Hippocampal formation (tissue), 2 donors: ENCODE measurements around the gene STAG3.
A peak's percentile ranks its signal among the peaks of the same experiment; 100 is the strongest.
"Not testable (repeated sequence)": the region's sequence is repeated elsewhere in the genome, so short reads cannot be mapped to it uniquely, and the experiment has no call there.

ENCODE experiments used
- DNase-seq, 2 donors: peaks; one replicate each; lab custom pipeline; 2025; lab: John Stamatoyannopoulos, UW

STAG3 gene

DNA sequence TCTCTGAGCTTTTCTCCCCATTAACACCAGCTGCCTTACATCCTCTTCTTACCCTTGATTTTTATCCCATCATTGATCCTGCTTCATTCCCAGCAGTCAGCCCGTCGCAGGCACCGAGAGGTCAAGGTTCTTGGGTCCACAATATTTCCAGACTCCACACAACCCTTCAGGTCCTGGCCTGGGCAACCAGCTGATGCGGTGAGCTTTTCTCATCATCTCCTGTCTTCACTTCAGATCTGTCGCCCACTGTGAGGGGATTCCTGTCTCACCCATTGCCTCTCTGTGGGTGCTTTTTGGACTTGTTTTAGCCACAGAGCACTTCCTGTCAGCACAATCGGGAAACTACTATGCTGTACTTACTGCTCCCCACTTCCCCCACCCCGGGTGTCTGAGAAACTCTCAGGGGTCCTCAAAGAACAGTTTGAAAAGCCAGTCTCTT is 33.6 kb downstream of the STAG3 start:
- DNase-seq, result no peak

DNA sequence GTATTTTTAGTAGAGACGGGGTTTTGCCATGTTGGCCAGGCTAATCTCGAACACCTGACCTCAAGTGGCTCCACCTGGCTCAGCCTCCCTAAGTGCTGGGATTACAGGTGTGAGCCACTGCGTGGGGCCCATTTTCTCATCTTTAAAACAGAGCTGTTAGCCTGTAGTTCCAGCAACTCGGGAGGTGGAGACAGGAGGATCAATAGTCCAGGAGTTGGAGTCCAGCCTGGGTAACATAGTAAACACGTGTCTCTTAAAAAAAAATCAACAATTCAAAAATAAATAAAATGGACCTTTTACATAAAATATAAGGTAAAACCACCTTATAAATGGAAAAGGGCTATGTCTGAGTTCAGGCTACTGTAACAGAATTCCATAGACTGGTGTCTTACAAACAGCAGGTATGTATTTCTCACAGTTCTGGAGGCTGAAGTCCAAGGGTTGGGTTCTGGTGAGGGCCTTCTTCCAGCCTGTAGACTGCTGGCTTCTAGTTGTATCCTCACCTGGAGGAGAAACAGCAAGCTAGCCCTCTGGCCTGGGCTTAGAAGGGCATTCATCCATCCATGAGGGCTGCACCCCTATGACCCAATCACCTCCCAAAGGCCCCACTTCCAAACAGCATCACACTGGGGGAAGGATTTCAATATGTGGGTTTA is 35.0 kb downstream of the STAG3 start:
- DNase-seq, result no peak

DNA sequence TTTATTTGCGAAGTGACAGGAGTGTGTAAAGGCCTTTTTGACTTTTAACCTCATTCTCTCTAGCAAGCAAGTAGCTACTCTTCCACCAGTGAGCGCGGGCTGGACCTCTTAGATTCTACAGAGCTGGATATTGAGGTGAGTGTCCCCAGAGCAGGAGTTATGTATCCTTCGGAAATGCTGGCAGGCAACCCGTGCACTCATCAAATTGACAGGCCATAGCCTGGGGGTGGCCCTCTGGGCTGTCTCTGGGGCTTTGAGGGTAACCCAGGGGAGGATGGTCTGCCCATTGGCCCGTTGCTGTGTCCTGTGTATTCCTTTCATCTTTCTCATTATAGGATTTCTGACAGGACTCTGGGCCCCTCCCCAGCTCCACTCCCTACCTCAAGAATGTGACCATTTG is 36.0 kb downstream of the STAG3 start:
- no peak for DNase-seq

DNA sequence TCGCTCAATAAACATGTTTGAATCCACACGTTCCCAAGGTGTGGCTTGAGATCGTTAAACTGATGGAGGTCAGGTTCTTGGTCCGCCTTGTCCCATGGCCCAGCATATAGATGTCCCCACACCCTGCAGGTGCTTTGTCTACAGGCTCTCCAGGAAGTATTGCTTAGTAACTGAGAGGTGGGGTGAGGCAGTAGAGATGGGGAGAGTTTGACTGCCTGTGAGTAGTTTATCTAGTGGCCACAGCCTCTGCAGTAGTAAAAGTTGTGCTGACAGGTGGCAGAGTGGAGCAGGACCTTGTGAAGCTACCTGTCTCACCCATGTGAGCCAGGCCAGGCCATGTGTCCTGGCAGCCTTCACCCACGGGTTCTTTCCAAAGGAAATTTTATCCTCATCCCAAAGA is 36.6 kb downstream of the STAG3 start:
- not testable (repeated sequence) for DNase-seq

DNA sequence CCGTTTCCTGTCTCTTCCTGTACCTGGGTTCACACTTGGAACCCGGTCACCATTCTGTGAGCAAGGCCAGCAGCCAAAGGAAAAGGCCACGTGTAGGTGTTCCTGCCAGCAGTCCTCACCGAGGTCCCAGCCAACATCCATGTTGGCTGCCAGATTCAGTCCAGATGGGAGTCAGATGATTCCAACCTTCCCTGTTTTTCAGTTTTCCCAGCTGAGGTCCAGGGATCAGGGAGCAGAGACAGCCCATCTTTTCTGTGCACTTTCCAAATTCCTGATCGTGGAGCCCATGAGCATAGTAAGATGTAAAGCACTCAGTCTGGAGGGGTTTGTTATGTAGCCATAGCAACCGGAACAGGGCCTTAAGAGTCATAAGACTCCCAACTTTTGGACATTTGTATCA is 38.2 kb downstream of the STAG3 start:
- no peak for DNase-seq

DNA sequence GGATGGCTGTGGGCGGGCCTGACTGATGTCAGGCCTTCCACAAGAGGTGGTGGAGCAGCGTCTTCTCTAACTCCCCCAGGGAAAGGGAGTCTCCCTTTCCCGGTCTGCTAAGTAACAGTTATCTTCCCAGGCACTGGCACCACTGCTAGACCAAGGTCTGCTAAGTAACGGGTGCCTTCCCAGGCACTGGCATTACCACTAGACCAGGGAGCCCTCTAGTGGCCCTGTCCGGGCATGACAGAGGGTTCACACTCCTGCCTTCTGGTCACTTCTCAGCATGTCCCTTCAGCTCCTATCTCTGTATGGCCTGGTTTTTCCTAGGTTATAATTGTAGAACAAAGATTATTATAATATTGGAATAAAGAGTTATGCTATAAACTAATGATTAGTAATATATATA is 40.2 kb downstream of the STAG3 start:
- peak; percentile 36 to 80 for DNase-seq

DNA sequence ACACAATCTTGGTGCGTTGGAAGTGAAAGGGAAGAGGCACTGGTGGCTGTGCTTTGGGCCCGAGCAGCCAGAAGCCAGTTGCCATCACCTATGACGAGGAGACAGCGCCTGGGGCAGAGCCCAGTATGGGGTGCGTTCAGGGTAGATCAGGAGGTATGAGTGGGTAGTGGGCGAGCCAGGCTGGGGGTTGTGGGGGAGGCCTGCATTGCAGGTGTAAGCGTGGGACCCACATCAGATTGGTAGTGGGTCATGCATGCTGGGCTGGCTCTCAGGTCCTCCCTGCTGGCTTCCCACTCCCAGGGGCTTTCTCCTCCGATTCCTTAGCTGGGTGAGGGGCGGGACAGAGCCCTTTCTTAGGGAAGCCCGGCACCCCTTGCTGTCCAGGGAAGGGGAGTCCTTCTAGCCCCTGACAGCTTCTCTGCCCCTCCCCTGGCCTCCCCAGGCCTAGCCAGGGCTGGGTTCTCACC is 41.6 kb downstream of the STAG3 start:
- no peak for DNase-seq

DNA sequence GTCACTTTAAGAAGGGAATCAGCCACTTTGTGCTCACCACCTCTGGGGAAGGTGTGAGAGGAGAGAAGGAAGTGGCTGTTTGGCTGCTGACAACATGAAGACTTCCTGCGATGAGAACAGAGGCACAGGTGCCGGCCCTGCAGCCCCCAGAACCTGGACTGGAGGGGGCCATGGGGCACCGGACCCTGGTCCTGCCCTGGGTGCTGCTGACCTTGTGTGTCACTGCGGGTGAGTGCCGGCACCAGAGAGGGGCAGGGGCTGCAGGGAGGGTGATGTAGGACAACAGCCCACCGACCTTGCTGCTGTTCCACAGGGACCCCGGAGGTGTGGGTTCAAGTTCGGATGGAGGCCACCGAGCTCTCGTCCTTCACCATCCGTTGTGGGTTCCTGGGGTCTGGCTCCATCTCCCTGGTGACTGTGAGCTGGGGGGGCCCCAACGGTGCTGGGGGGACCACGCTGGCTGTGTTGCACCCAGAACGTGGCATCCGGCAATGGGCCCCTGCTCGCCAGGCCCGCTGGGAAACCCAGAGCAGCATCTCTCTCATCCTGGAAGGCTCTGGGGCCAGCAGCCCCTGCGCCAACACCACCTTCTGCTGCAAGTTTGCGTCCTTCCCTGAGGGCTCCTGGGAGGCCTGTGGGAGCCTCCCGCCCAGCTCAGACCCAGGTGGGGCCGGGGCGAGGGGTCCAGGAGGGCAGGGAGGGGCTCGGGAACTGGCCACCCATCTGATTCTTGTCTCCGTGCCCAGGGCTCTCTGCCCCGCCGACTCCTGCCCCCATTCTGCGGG is 42.3 kb downstream of the STAG3 start, which contains the start of gene PVRIG:
PVRIG (plus strand) TSS at position 149 of the 785 bp plus-strand sequence; CDS start at position 171, 22 bp downstream.
- DNase-seq, result not testable (repeated sequence)

DNA sequence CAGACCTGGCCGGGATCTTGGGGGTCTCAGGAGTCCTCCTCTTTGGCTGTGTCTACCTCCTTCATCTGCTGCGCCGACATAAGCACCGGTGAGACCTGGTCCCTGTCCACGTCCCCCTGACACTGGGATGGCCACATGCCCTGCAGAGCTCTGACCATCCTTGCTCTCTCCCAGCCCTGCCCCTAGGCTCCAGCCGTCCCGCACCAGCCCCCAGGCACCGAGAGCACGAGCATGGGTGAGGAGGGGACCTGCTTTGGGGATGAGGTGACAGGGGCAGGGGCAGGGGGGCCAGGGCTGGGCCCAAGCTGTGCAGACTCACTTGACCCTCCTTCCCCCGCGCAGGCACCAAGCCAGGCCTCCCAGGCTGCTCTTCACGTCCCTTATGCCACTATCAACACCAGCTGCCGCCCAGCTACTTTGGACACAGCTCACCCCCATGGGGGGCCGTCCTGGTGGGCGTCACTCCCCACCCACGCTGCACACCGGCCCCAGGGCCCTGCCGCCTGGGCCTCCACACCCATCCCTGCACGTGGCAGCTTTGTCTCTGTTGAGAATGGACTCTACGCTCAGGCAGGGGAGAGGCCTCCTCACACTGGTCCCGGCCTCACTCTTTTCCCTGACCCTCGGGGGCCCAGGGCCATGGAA is 43.0 kb downstream of the STAG3 start:
- no peak for DNase-seq

DNA sequence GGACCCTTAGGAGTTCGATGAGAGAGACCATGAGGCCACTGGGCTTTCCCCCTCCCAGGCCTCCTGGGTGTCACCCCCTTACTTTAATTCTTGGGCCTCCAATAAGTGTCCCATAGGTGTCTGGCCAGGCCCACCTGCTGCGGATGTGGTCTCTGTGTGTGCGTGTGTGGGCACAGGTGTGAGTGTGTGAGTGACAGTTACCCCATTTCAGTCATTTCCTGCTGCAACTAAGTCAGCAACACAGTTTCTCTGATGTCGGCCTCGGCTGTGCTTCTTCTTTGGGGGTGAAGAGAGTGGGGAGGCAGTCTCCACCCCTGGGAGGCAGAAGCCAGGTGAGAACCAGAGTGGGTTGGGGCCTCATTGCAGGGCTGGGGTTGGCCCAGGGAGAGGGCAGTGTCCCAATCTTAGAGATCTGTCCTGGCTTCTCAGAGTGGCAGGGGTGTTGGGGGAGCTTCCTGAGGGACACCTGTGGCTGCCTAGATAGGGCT is 43.6 kb downstream of the STAG3 start:
- no peak for DNase-seq

DNA sequence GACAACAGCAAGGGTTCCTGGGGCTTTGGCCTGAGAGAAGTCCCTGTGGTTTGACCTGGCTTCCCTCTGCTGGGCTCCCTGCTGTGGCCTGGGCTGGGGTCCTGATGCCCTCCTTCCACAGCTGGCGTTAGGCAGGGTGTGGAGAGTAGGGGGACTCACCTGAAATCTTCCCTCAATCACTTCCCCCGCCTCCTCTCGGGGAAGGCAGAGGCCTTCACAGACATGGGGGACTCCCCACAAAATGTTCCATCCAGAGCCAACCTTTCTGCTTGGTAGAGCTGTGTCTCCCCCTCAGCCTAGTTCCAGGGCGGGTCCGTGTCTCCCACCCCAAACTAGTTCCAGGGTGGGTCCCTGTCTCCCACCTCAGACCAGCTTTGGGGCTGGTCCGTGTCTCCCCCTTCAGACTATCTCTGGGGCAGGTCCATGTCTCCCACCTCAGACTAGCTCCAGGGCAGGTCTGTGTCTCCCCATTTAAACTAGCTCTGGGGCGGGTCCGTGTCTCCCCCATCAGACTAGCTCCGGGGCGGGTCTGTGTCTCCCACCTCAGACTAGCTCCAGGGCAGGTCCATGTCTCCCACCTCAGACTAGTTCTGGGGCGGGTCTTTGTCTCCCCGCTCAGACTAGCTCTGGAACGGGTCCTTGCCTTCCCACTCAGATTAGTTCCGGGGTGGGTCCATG is 44.2 kb downstream of the STAG3 start:
- DNase-seq, result no peak

DNA sequence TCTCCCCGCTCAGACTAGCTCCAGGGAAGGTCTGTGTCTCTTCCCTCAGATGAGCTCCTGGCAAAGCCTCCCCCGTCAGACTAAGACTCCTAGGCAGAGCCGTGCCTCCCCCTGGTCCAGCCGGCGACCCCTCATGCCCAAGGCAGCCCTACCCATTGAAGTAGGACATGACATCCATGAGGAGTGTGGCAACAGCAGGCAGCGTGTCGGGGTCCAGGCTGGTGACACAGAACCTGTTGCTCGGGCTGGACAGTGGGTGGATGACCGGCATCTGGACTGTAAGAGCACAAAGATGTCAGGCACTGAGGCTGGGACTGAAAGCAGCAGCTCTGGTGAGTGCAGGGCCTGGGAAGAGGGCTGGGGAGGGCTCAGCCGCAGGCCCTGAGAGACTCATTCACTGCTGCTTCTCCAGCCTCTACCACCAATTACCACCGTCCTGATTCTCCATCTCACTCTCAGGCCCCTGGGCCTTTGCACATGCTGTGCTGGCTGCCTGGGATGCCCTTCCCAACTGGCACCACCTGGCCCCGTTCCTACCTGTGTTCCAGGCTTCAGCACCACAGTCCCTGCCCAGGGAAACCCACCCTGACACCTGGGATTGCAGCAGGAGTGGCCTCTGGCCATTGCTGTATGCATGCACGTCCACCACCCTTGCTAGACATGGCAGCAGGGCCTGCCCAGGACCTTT is 44.9 kb downstream of the STAG3 start:
- no peak for DNase-seq

DNA sequence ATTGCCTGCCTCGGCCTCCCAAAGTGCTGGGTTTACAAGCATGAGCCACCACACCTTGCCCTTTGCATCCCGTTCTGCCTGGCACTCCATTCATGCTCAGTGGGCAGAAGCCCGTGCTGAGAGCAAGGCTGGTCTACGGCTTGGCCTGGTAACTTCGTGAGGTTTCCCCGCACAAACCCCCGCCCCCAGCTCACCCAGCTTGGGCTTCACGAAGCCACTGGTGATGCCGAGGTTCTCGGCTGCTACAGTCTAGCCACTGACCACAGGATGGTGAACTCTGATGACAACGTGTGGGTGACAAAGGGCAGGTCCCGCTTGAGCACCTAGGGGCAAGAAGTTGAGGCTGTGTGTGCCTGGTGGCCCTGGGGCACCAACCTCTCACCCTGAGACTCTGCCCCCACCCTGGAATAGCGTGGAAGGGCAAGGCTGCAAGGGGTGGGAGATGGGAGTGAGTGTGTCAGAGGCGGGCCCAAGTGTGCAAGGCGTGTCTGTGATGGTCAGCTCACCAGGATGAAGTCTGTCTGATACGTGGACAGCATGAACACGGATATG is 45.7 kb downstream of the STAG3 start:
- not testable (repeated sequence) for DNase-seq

DNA sequence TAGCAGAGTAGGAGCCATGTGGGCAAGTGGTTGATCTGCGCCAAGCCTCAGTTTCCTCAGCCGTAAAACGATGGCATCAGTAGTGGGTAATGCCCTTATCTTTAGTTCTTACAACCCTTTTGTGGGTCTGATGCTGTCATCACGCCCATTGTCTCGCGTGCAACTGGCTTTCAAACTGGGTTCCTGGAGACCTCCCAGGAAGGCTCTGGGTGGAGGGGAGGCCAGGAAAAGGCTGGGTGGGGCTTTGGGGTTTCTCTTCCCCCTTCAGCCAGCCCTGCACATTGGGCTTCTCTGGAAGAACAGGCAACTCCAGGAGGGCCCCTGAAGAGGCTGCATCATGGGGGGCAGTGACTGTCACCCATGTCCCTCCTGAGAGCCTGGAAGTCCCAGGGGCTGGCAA is 47.2 kb downstream of the STAG3 start:
- DNase-seq, result not testable (repeated sequence)

DNA sequence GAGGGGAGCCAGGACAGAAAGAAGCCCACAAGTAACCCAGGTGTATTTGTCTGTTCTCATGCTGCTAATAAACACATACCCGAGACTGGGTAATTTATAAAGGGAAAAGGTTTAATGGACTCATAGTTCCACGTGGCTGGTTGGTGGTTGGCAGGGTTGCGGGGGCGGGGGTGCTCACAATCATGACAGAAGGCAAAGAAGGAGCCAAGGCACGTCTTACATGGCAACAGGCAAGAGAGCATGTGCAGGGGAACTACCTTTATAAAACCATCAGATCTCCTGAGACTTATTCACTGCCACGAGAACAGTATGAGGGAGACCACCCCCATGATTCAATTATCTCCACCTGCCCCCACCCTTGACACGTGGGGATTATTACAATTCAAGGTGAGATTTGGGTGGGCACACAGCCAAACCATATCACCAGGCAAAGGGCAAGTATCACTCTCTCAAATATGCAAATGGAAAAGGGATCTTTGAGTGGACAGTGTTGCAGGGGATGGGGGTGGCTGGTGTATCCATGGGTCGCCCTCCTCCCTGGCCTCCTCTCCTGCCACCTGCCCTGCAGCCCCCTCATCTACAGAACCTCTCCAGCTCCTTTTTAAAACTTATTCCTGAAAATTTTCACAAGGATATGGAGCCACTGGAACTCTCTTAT is 57.1 kb downstream of the STAG3 start:
- DNase-seq, result not testable (repeated sequence)

DNA sequence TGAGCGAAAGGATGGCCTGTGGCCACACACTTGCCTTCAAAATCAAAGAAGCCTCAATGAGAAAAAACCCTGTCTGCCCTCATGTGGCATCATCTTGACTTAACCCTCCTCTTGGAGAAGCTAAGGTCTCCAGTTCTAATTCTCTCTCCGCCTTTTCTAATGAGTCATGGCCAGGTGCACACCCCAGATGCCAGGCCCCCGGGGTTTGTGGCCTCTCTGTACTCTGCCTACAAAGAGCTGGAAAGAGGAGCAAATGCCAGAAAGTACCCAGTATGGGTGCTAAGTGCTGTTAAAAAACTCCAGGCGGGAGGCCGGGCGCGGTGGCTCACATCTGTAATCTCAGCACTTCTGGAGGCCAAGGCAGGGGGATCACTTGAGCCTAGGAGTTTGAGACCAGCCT is 62.3 kb downstream of the STAG3 start:
- DNase-seq, result not testable (repeated sequence)

DNA sequence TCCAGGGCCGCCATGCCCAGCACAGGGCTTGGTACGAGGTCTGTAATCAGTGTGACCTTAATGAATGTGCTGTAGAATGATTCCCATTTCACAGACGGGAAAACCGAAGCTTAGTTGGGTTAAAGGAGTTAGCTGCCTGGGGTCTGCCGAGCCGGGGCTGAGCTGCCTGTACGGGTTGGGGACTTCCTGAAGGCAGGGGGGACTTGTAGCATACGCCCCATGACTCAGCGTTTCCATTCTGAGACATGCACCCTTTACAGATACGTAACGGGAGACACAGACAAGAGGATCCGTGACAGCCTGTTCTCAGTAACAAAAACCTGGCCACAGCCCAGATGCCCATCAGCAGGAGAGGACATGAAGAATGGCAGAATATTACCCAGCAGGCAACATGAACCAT is 65.7 kb downstream of the STAG3 start:
- peak in 1 of 2 donors; percentile 13 for DNase-seq

DNA sequence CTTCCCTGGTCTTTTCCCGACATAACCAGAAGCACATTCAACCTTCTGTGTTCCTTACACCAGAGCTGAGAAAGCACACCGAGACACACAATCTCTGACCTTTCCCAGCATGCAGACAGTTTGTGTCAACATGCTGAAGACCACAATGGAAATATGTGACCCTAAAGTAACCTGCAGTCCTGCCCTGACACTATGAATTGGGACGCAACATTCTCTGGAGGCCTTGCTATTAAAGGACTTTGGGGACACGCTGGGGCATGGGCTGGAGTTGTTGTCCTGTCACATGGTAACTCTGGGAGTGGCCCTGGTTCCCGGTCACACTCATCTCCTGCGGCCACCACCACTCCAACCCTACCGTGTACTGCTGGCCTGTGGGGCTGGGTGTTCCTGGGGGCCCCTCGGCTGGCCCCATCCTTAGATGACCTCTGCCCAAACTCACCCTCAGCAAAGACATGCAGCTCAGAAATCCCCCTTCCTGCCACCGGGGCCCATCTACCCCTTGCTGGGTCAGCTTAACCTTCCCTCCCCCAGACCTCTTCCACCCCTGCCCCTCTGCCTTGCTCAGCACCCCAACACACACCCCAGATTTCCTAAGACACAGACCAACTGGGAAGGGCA is 67.4 kb downstream of the STAG3 start:
- DNase-seq, result not testable (repeated sequence)

DNA sequence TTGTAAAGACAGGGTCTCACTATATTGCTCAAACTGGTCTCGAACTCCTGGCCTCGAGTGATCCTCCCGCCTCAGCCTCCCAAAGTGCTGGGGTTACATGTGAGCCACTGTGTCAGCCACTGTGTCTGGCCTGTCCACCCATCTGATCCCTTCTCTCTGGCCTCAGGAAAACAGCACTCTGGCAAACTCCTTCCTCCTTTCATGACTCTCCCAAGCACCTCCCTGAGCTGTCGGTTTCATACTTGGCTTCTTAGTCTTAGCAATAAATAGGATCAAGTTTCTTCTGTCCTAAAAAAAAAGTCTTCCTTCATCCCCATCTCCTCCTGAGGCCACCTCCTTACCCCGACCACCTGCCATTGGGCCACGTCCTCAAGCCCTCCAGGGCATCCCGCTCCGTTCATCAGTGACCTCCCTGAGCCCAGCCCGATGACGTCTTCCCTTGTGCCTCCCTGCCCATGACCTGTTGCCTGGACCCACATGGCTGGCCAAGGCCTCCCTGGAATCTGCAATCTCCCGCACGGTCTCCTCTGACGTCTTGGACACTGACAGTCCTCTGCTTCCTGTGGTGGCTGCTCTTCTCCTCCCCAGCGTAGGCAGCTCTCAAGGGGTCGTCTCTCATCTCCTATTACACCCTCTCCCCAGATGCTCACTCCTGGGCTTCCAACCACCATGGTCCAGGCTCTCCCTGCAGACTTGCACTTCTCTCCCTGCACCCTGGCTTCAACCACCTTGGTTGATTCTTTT is 68.6 kb downstream of the STAG3 start:
- not testable (repeated sequence) for DNase-seq

DNA sequence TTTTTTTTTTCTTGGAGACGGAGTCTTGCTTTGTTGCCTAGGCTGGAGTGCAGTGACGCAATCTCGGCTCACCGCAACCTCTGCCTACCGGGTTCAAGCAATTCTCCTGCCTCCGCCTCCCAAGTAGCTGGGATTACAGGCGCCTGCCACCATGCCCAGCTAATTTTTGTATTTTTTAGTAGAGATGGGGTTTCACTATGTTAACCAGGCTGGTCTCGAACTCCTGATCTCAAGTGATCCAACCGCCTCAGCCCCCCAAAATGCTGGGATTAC is 69.1 kb downstream of the STAG3 start:
- not testable (repeated sequence) for DNase-seq
